HEK293 (cell line): ENCODE results near the gene AASDH.

Experiments
- CTCF ChIP-seq: fragments of 450-650 bp; formaldehyde crosslinking; IDR thresholded peaks from 2 replicates; pipeline ENCODE4 v1.5.1; 2016; ENCODE audit warnings: missing biosample characterization, missing genetic modification characterization
- REST ChIP-seq: fragments of 450-650 bp; formaldehyde crosslinking; IDR thresholded peaks from 2 replicates; pipeline ENCODE4 v1.5.1; 2016; ENCODE audit warnings: missing biosample characterization, missing genetic modification characterization
- ZBTB21 ChIP-seq: fragments of 450-650 bp; formaldehyde crosslinking; IDR thresholded peaks from 2 replicates; pipeline ENCODE4 v1.5.1; 2017; ENCODE audit warnings: missing biosample characterization, missing genetic modification characterization
- ZBTB8A ChIP-seq: fragments of 450-650 bp; formaldehyde crosslinking; IDR thresholded peaks from 2 replicates; pipeline ENCODE4 v1.5.1; 2016; ENCODE audit warnings: missing biosample characterization, missing genetic modification characterization
- ZNF423 ChIP-seq: fragments of 450-650 bp; formaldehyde crosslinking; IDR thresholded peaks from 2 replicates; pipeline ENCODE4 v1.5.1; 2016; ENCODE audit warnings: missing biosample characterization, missing genetic modification characterization
- ZNF664 ChIP-seq: fragments of 450-650 bp; formaldehyde crosslinking; IDR thresholded peaks from 2 replicates; pipeline ENCODE4 v1.5.1; 2016; ENCODE audit warnings: missing biosample characterization, missing genetic modification characterization

GRCh38 chr4:56375458-56375857, 11.8 kb downstream of the AASDH start:
- TF ChIP-seq REST (tag by site-specific recombination) (no peak), ZBTB8A (tag by site-specific recombination) (no peak), ZBTB21 (tag by site-specific recombination) (no peak), CTCF (tag by site-specific recombination) (no peak), ZNF423 (tag by site-specific recombination) (no peak), ZNF664 (no peak)
